Heart left ventricle (tissue), 16 donors: ENCODE measurements around the gene YDJC. TPM values are rescaled to one million over a fixed set of nuclear protein-coding genes. Genes with fewer than 3 reads are reported as not detected.
"Not testable (repeated sequence)": the region's sequence is repeated elsewhere in the genome, so short reads cannot be mapped to it uniquely, and the experiment has no call there.

Experiments used
- ATAC-seq, 4 donors: fragments of 200-7000 bp; cut with Tn5 transposase; one replicate each; pipeline ENCODE4 v1.9.1; 2020 to 2022; ENCODE audit warnings: moderate library complexity in 4 of 4, mild to moderate bottlenecking in 3 of 4, moderate number of reproducible peaks in 1 of 4
- DNase-seq, 5 donors: peaks; one replicate each; pipeline ENCODE4 v3.0.0-alpha.2; 2020
- H3K27ac ChIP-seq, 12 donors: fragments of 200-600 bp; sonication (generic) in 4 of 12; one replicate each; pipeline versions ENCODE4 v1.5.0 to v1.8.0; 2016 to 2022; ENCODE audit warnings: mild to moderate bottlenecking in 2 of 12
- H3K27me3 ChIP-seq, 9 donors: fragments of 200-600 bp; sonication (generic) in 2 of 9; one replicate each; pipeline versions ENCODE4 v1.5.1 to v1.8.0; 2016 to 2022; ENCODE audit warnings: mild to moderate bottlenecking in 3 of 9
- H3K36me3 ChIP-seq, 9 donors: fragments of 200-600 bp; sonication (generic) in 2 of 9; one replicate each; pipeline versions ENCODE4 v1.5.0 to v1.8.0; 2018 to 2022; ENCODE audit warnings: mild to moderate bottlenecking in 2 of 9
- H3K4me1 ChIP-seq, 12 donors: fragments of 200-600 bp; sonication (generic) in 4 of 12; one replicate each; pipeline versions ENCODE4 v1.5.0 to v1.8.0; 2016 to 2022; ENCODE audit warnings: mild to moderate bottlenecking in 3 of 12
- H3K4me3 ChIP-seq, 12 donors: fragments of 200-600 bp; sonication (generic) in 4 of 12; one replicate each; pipeline versions ENCODE4 v1.5.0 to v1.8.0; 2017 to 2022; ENCODE audit warnings: mild to moderate bottlenecking in 9 of 12, moderate library complexity in 4 of 12
- H3K9me3 ChIP-seq, 12 donors: fragments of 200-600 bp; sonication (generic) in 4 of 12; one replicate each; pipeline versions ENCODE4 v1.5.0 to v1.8.0; 2016 to 2022; ENCODE audit warnings: mild to moderate bottlenecking in 1 of 12
- CTCF ChIP-seq, 12 donors: fragments of 200-600 bp; sonication (generic) in 4 of 12; IDR thresholded peaks; one replicate each; pipeline versions ENCODE4 v1.5.0 to v1.8.0; 2018 to 2022; ENCODE audit warnings: antibody characterized with exemption in 12 of 12, mild to moderate bottlenecking in 5 of 12
- POLR2A ChIP-seq, 2 donors: fragments of 450-650 bp; IDR thresholded peaks; one replicate each; pipeline ENCODE4 v1.6.1; 2017; ENCODE audit warnings: antibody characterized with exemption in 2 of 2, mild to moderate bottlenecking in 2 of 2, moderate library complexity in 2 of 2
- WGBS, 4 donors: extraction: QIAGEN DNeasy Blood & Tissue Kit in 2 of 4; methylation state at CpG; one replicate each; pipeline versions ENCODE4 v1.1.5 to v1.1.7; 2013 to 2018; 5-methylcytosine and 5-hydroxymethylcytosine counted together
- intact Hi-C, 10 donors: fragments of 100-400 bp; cut with DNase I; formaldehyde crosslinking; loops; one replicate each; pipeline versions ENCODE4 v1.11.1 to v1.14.2; 2022
- microRNA counts, 2 donors: library from miRNA; unstranded; fragments of <30 nt; microRNA quantifications; one replicate each; lab custom pipeline; 2016
- microRNA-seq, 4 donors: library from miRNA; unstranded; fragments of <30 nt; microRNA quantifications; one replicate each; pipeline versions ENCODE4 to v1.2.0, GENCODE V29; 2017 to 2020
- polyA plus RNA-seq, 2 donors: library from polyadenylated mRNA; stranded (reverse); fragments of 200-250 nt; gene quantifications; one replicate each; pipeline ENCODE4 v1.2.3, GENCODE V29; 2013
- total RNA-seq, 9 donors: library from RNA; depleted of rRNA in 2 of 9; stranded (reverse); fragments of >200 nt in 2 of 9; fragmentation: NEBNext Ultra II Directional in 3 of 9; extraction: Animal tissue kit (Norgen Biotek cat#: 25700) in 3 of 9; gene quantifications; one replicate each; pipeline versions ENCODE4 v1.1.0 to v1.2.4, GENCODE V29; 2016 to 2023
- donor health status: ischemic (EF 13 %, LVEDD 7.1; RV severe dilation, severe dysfunction).
- donor health status: healthy with polysubstance abuse.
- donor health status: DM: no; HTN: yes; CAD: no.
- donor health status: DM: no; HTN: no; CAD: no.
- donor health status: ischemic (EF 25% LVEDD 6.9; RV normal size, moderate dysfunction).
- donor health status: ischemic (EF 25% LVEDD 5.7; RV mildly dilated, moderate dysfunction).
- donor health status: healthy.
- donor health status: DM: yes; HTN: yes; CAD: no.
- donor health status: ischemic (EF 35%, LVEDD 5.7; RV mildly dilated, moderate dysfunction).
- donor health status: nonischemic (EF 11% LVEDD 7.7; RV severe dilation, severe dysfunction).
- donor health status: DM: yes; HTN: yes; CAD: no.
- donor health status: PGD.
- donor health status: ischemic (EF 29% LVEDD 5.4; RV normal size, mild dysfunction).
- donor health status: nonischemic (EF 23%, LVEDD 6.1; RV moderate dilation, normal function).

Gene YDJC
- total and polyA plus RNA-seq, 11 donors = 3.0 to 19.8 (median 5.5) TPM

DNA sequence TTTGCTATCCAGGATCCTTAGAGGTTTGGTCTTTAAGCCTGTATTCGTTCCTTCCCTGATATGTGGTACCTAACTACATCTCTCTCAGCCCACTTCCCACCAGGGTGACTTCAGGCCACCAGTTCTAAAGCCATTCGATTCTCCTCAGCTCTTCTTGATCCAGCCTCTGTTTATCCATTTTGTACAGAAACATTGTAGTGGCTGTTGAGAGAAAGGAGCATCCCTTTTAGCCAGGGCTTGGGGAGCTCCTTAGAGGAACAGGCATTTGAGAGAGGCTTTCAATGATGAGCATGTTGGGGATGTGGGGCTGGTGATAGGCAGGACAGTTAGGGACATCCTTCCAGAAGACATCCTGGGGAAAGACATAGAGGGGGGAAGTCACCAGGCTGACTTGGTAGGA is 44.4 kb downstream of the YDJC start:
- ATAC-seq (no peak), DNase-seq (no peak)
- Histone ChIP-seq H3K27ac (no peak overlapping the region), H3K4me1 (peaks cover 0 to 51% (median 33%) of the 10 kb centered on the region in 12 donors), H3K9me3 (no peaks in the 10 kb centered on the region), H3K36me3 (peaks cover 0 to 3% (median 0%) of the 10 kb centered on the region in 9 donors), H3K4me3 (no peak overlapping the region), H3K27me3 (no peaks in the 10 kb centered on the region)
- no peak for TF ChIP-seq POLR2A (IDR thresholded peaks at IDR 0.05)
- WGBS, 4 donors = 76 to 89% (median 86%) methylated on average over 2 of the region's 2 CpGs
- intact Hi-C loops = loop anchor here in 1 of 10 donors (10.0 kb wide), 1 partner anchor 49 kb away; the partner anchor contains the start of genes CCDC116 and YDJC

DNA sequence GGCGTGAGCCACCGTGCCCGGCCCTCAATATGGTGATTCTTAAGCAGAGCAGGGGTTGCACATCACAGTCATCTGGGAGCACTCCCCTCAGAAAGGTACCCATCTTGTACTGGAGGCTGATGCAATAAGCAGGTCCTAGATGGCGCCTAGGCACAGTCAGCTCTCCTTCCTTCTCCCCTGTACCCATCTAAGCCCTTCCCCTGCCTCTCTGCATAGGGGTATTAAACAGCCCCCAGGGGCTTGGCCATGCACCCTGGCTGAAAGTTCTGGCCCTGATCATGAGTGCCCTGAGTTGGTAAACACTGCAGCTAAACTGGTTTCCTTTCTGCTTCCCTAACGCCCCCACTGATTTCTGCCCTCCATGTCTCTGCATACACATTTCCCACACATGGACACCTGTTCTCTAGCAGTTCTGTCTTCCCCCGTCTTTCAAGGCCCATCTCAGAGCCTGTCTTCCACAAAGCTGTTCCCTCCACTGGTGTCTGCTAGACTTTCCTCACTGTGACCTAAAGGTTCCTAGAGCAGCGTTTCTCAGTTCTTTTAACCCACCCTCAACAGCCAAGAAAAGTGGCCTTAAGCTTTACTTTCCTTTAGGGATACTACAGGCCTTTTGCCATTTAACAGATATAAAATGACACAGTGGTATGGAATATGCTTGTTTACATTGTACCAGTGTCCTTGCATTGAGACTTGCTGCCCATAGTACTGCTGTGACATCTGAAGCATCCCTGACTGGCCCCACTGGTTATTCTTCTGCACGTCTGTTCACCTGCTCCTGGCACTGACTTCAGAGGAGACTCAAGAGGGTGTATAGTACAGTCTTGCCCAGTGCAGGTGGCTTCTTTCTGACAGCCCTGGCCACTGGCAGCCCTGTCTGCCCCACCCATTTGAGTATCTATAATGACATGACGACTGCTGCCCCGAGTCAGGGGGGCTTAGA is 46.8 kb downstream of the YDJC start:
- Histone ChIP-seq H3K4me3 (no peak overlapping the region), H3K27ac (no peak overlapping the region), H3K4me1 (peaks cover 0 to 44% (median 24%) of the 10 kb centered on the region in 12 donors), H3K27me3 (no peaks in the 10 kb centered on the region), H3K9me3 (no peaks in the 10 kb centered on the region), H3K36me3 (peaks cover 0 to 3% (median 0%) of the 10 kb centered on the region in 9 donors)
- DNase-seq (no peak), ATAC-seq (no peak)
- intact Hi-C loops = loop anchor here in 1 of 10 donors (10.0 kb wide), 1 partner anchor 52 kb away; the partner anchor contains the start of genes CCDC116 and YDJC
- TF ChIP-seq POLR2A (IDR thresholded peaks at IDR 0.05) = no peak
- TF ChIP-seq CTCF (IDR thresholded peaks at IDR 0.05) = no peak
- 72 to 73% (median 72%) methylated on average over 10 of the region's 10 CpGs for WGBS, 4 donors

DNA sequence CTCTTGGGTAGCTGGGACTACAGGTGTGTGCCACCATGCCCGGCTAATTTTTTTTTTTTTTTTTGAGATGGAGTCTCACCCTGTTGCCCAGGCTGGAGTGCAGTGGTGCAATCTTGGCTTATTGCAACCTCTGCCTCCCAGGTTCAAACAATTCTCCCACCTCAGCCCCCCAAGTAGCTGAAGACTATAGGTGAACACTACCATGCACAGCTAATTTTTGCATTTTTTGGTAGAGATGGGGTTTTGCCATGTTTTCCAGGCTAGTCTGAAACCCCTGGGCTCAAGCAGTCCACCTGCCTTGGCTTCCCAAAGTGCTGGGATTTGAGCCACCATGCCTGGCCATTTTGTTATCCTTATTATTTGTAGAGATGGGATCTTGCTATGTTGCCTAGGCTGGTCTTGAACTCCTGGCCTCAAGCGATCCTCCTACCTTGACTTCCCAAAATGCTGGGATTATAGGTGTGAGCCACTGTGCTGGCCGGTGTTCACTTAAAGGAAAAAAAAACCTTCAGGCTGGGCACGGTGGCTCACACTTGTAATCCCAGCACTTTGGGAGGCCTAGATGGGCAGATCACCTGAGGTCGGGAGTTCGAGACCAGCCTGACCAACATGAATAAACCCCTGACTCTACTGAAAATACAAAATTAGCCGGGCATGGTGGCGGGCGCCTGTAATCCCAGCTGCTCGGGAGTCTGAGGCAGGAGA is 48.7 kb downstream of the YDJC start:
- not testable (repeated sequence) for H3K27me3 ChIP-seq, H3K9me3 ChIP-seq, H3K4me3 ChIP-seq, DNase-seq, ATAC-seq, H3K27ac ChIP-seq, H3K36me3 ChIP-seq
- 93 to 97% (median 95%) methylated on average over 10 of the region's 10 CpGs for WGBS, 4 donors
- intact Hi-C loops = loop anchor here in 1 of 10 donors (10.0 kb wide), 1 partner anchor 54 kb away; the partner anchor contains the start of genes CCDC116 and YDJC
- peaks cover 0 to 45% (median 22%) of the 10 kb centered on the region in 12 donors for H3K4me1 ChIP-seq

DNA sequence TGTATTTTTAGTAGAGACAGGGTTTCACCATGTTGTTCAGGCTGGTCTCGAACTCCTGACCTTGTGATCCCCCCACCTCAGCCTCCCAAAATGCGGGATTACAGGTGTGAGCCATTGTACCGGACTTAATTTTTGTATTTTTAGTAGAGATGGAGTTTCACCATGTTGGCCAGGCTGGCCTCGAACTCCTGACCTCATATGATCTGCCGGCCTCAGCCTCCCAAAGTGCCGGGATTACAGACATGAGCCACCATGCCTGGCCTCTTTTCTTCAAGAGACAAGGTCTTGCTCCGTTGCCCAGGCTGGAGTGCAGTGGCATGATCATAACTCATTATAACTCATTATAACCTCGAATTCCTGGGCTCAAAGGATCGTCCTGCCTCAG is 49.2 kb downstream of the YDJC start:
- 91 to 94% (median 93%) methylated on average over 9 of the region's 9 CpGs for WGBS, 4 donors
- not testable (repeated sequence) for DNase-seq, H3K27ac ChIP-seq, H3K4me3 ChIP-seq, H3K27me3 ChIP-seq, ATAC-seq, H3K36me3 ChIP-seq, H3K9me3 ChIP-seq
- intact Hi-C loops = loop anchor here in 1 of 10 donors (10.0 kb wide), 1 partner anchor 54 kb away; the partner anchor contains the start of genes CCDC116 and YDJC
- H3K4me1 ChIP-seq = peaks cover 0 to 45% (median 22%) of the 10 kb centered on the region in 12 donors

DNA sequence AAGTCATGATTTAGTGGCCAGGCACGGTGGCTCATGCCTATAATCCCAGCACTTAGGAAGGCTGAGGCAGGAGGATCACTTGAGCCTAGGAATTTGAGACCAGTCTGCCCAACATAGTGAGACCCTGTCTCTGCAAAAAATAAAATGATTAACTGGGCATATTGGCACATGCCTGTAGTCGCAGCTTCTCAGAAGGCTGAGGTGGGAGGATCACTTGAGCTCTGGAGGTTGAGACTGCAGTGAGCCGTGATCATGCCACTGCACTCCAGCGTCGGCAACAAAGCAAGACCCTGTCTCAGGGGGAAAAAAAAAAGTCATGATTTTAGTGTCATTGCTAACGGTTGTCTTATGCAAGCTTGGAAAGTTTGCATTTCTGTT is 50.4 kb downstream of the YDJC start:
- no peak for DNase-seq
- 74 to 81% (median 76%) methylated on average over 6 of the region's 6 CpGs for WGBS, 4 donors
- H3K4me1 ChIP-seq = peaks cover 0 to 51% (median 25%) of the 10 kb centered on the region in 12 donors
- H3K27me3 ChIP-seq = no peaks in the 10 kb centered on the region
- no peaks in the 10 kb centered on the region for H3K36me3 ChIP-seq
- H3K9me3 ChIP-seq = no peaks in the 10 kb centered on the region
- no peak for TF ChIP-seq POLR2A (IDR thresholded peaks at IDR 0.05)
- TF ChIP-seq CTCF (IDR thresholded peaks at IDR 0.05) = no peak
- intact Hi-C loops = loop anchor here in 1 of 10 donors (5.0 kb wide), 1 partner anchor 53 kb away; the partner anchor contains the start of genes CCDC116 and YDJC
- no peak for ATAC-seq
- H3K4me3 ChIP-seq = no peak overlapping the region
- no peak overlapping the region for H3K27ac ChIP-seq

MicroRNAs within 50 kb of the gene (microRNA counts, 767-probe panel; counts per million panel counts)
- 1,960 to 1,966 counts per million in 2 donors for microRNA hsa-miR-130b-3p (lab: Ali Mortazavi, UCI)
- microRNA hsa-miR-301b (lab: Ali Mortazavi, UCI) = 71.6 to 1,208 counts per million in 2 donors

Small RNAs within 50 kb of the gene (microRNA-seq; reads per million reads assigned to microRNA genes)
- gene MIR130B (94.2 to 252 (median 180) reads per million in 4 donors), gene MIR301B (0 to 6.2 (median 0.67) reads per million in 4 donors)

Other genes with a start within 250 kb of the YDJC start
- gene RIMBP3B, start 246.3 kb downstream of the YDJC start, total RNA-seq = under 1 TPM in 5 of 9 donors, not detected in 4; 0.05 to 0.38 (median 0.12) TPM
- gene RIMBP3B, start 246.3 kb downstream of the YDJC start, polyA plus RNA-seq = under 1 TPM in 1 of 2 donors, not detected in 1; 0.06 TPM
- gene HIC2, start 212.7 kb downstream of the YDJC start, total RNA-seq = 1 to 10 TPM; 1.1 to 2.8 (median 2.0) TPM
- 1 to 10 TPM; 1.4 to 1.6 TPM for gene HIC2, start 212.7 kb downstream of the YDJC start, polyA plus RNA-seq
- 1 to 10 TPM in 1 of 9 donors, under 1 TPM in 7, not detected in 1; 0.14 to 1.7 (median 0.47) TPM for gene TMEM191C, start 162.6 kb downstream of the YDJC start, total RNA-seq
- under 1 TPM; 0.35 to 0.76 TPM for gene TMEM191C, start 162.6 kb downstream of the YDJC start, polyA plus RNA-seq
- gene RIMBP3C, start 78.6 kb downstream of the YDJC start, total RNA-seq = under 1 TPM in 4 of 9 donors, not detected in 5; 0.08 to 0.37 (median 0.19) TPM
- not detected for gene RIMBP3C, start 78.6 kb downstream of the YDJC start, polyA plus RNA-seq
- 10 to 100 TPM; 42.9 to 73.1 (median 50.3) TPM for gene UBE2L3, start 62.3 kb downstream of the YDJC start, total RNA-seq
- gene UBE2L3, start 62.3 kb downstream of the YDJC start, polyA plus RNA-seq = 10 to 100 TPM; 63.8 to 64.8 TPM
- 1 to 10 TPM in 1 of 9 donors, under 1 TPM in 4, not detected in 4; 0.18 to 1.3 (median 0.26) TPM for gene CCDC116, start 2.7 kb upstream of the YDJC start, total RNA-seq
- gene CCDC116, start 2.7 kb upstream of the YDJC start, polyA plus RNA-seq = under 1 TPM; 0.19 to 0.27 TPM
- gene SDF2L1, start 12.3 kb upstream of the YDJC start, total RNA-seq = 10 to 100 TPM; 14.1 to 54.1 (median 24.5) TPM
- gene SDF2L1, start 12.3 kb upstream of the YDJC start, polyA plus RNA-seq = 100 to 1,000 TPM in 1 of 2 donors, 10 to 100 TPM in 1; 22.7 to 226 TPM
- gene PPIL2, start 36.0 kb upstream of the YDJC start, total RNA-seq = 10 to 100 TPM; 13.5 to 31.0 (median 23.8) TPM
- 10 to 100 TPM; 23.2 to 25.8 TPM for gene PPIL2, start 36.0 kb upstream of the YDJC start, polyA plus RNA-seq
- gene YPEL1, start 105.8 kb upstream of the YDJC start, total RNA-seq = 10 to 100 TPM in 1 of 9 donors, 1 to 10 TPM in 8; 6.3 to 10.0 (median 7.5) TPM
- 1 to 10 TPM; 2.5 to 2.8 TPM for gene YPEL1, start 105.8 kb upstream of the YDJC start, polyA plus RNA-seq
- 100 to 1,000 TPM in 6 of 9 donors, 10 to 100 TPM in 3; 30.1 to 140 (median 106) TPM for gene MAPK1, start 237.6 kb upstream of the YDJC start, total RNA-seq
- gene MAPK1, start 237.6 kb upstream of the YDJC start, polyA plus RNA-seq = 10 to 100 TPM in 1 of 2 donors, 1 to 10 TPM in 1; 8.0 to 31.8 TPM